HepG2 (cell line): ENCODE data around the gene TMEM185B. TPM values are rescaled to one million over a fixed set of nuclear protein-coding genes. Genes with fewer than 3 reads are reported as not detected.
A peak's percentile ranks its signal among the peaks of the same experiment; 100 is the strongest.

Experiments used
- AFF4 ChIP-seq: sonication (generic); formaldehyde crosslinking; IDR thresholded peaks from 2 replicates; pipeline ENCODE4 v1.4.0; 2020; ENCODE audit warnings: missing genetic modification reagents
- FOXJ3 ChIP-seq: sonication (generic); formaldehyde crosslinking; IDR thresholded peaks from 2 replicates; pipeline ENCODE4 v1.4.0; 2020; ENCODE audit warnings: missing genetic modification reagents, mild to moderate bottlenecking, borderline replicate concordance
- MAF1 ChIP-seq: sonication (generic); formaldehyde crosslinking; IDR thresholded peaks from 2 replicates; pipeline ENCODE4 v1.5.0; 2020; ENCODE audit warnings: missing genetic modification reagents, borderline replicate concordance
- NPAS2 ChIP-seq: sonication (generic); formaldehyde crosslinking; IDR thresholded peaks from 2 replicates; pipeline ENCODE4 v1.8.0; 2022; ENCODE audit warnings: mild to moderate bottlenecking, missing genetic modification reagents, borderline replicate concordance
- PLRG1 ChIP-seq: fragments of 450-650 bp; conservative IDR thresholded peaks from 2 replicates; pipeline ENCODE4 v1.6.1; 2016
- REPIN1 ChIP-seq: sonication (generic); formaldehyde crosslinking; IDR thresholded peaks from 2 replicates; pipeline ENCODE4 v1.8.0; 2022; ENCODE audit warnings: missing genetic modification reagents, low read depth, mild to moderate bottlenecking, borderline replicate concordance
- RFX1 ChIP-seq: fragments of 450-650 bp; IDR thresholded peaks from 2 replicates; pipeline ENCODE4 v1.6.1; 2017
- STAG1 ChIP-seq: sonication (generic); formaldehyde crosslinking; IDR thresholded peaks from 2 replicates; pipeline ENCODE4 v1.4.0; 2020; ENCODE audit warnings: missing genetic modification reagents
- TCF7 ChIP-seq: sonication (generic); IDR thresholded peaks from 2 replicates; pipeline ENCODE4 v1.6.1; 2016; ENCODE audit warnings: antibody characterized with exemption, low read depth
- ZBTB34 ChIP-seq: sonication (generic); formaldehyde crosslinking; IDR thresholded peaks from 2 replicates; pipeline ENCODE4 v1.8.0; 2022; ENCODE audit warnings: mild to moderate bottlenecking, missing genetic modification reagents
- ZC3H13 ChIP-seq: sonication (generic); formaldehyde crosslinking; IDR thresholded peaks from 2 replicates; pipeline ENCODE4 v1.8.1; 2023; ENCODE audit warnings: mild to moderate bottlenecking, missing genetic modification reagents, moderate library complexity
- ZNF136 ChIP-seq: sonication (generic); formaldehyde crosslinking; IDR thresholded peaks from 2 replicates; pipeline ENCODE4 v1.8.1; 2022; ENCODE audit warnings: low read depth, mild to moderate bottlenecking, moderate library complexity, missing genetic modification reagents
- ZNF160 ChIP-seq: sonication (generic); formaldehyde crosslinking; IDR thresholded peaks from 2 replicates; pipeline ENCODE4 v1.8.0; 2022; ENCODE audit warnings: mild to moderate bottlenecking, inconsistent platforms, missing genetic modification reagents
- ZNF441 ChIP-seq: sonication (generic); formaldehyde crosslinking; IDR thresholded peaks from 2 replicates; pipeline ENCODE4 v1.7.0; 2021; ENCODE audit warnings: missing genetic modification reagents, borderline replicate concordance
- ZNF496 ChIP-seq: sonication (generic); formaldehyde crosslinking; IDR thresholded peaks from 2 replicates; pipeline ENCODE4 v1.8.1; 2023; ENCODE audit warnings: mild to moderate bottlenecking, moderate library complexity, missing genetic modification reagents; ENCODE audit not compliant: insufficient replicate concordance
- polyA plus RNA-seq, 8 experiments: library from polyadenylated mRNA; depleted of rRNA in 3 of 8; stranded (reverse) in 7 of 8; unstranded in 1 of 8; fragments of >200 nt; fragmentation: Illumina TruSeq in 4 of 8; extraction: Trizol in 4 of 8; gene quantifications; 2 replicates each; pipeline versions ENCODE4 v1.2.1 to v1.2.3, GENCODE V29; 2011 to 2016; ENCODE audit warnings: low read depth in 4 of 8, missing spikeins in 1 of 8, mixed read lengths in 1 of 8; ENCODE audit not compliant: insufficient read depth in 1 of 8
- total RNA-seq, 5 experiments: library from RNA; depleted of rRNA; stranded (reverse); fragments of >200 nt; fragmentation: Illumina TruSeq; extraction: Trizol; gene quantifications; 2 replicates each; pipeline ENCODE4 v1.2.3, GENCODE V29; 2016; ENCODE audit warnings: low read depth in 1 of 5
- TF ChIP-seq, protein P1 (sequence below): sonication (generic); formaldehyde crosslinking; IDR thresholded peaks from 2 replicates; pipeline ENCODE4 v1.4.0; 2020; ENCODE audit warnings: mild to moderate bottlenecking, missing genetic modification reagents, borderline replicate concordance
- TF ChIP-seq, protein P2 (sequence below): sonication (generic); formaldehyde crosslinking; IDR thresholded peaks from 2 replicates; pipeline ENCODE4 v1.8.1; 2023; ENCODE audit warnings: missing genetic modification reagents, mild to moderate bottlenecking, borderline replicate concordance

TMEM185B gene
- total and polyA plus RNA-seq, 2 of the 13 experiments (the other 11 are each of a cell fraction or from before 2014, with no cell fraction given): 5.6 to 7.0 TPM

DNA sequence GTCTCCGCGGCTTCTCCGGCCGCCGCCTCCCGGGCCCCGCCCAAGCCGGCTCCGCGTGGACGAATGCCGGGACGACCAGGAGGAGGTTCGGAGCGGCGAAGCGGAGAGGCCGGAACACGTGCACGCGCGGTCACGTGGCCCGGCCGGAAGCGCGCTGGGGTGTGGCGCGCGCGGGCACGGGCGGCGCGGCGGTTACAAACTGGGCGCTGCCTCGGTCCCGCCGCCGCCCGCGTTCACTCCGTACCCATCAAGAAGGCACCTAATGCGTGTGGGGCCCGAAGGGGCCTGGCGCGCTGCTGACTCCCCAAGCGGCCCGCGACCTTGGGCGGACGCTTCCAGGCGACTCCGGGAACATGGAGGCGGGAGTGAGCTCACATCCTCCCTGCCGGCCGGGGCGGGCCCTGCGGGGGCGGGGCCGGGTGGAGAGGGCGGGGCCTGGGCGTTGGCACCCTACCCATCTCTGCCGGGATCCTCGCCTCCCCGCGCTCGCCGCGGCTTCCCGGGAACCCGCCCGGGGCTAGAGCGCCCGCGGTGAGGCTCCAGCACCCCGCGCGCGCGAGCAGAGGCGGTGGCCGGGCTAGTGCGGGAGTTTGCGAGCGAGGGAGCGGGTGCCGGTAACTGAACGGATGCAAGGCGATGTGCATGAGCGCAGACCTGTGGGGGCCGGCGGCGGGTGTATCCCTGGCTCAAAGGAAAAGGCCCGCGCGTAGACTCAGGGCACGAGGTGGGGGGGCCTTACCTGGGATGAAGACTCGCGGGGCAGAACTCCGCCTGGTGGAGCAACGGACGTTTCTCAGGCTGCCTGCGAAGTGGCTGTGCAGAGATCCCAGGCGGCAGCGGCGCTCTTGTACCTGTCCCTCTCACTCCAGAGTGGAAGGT lies at the start of gene TMEM185B (continued):
- TF ChIP-seq, protein P1, sequence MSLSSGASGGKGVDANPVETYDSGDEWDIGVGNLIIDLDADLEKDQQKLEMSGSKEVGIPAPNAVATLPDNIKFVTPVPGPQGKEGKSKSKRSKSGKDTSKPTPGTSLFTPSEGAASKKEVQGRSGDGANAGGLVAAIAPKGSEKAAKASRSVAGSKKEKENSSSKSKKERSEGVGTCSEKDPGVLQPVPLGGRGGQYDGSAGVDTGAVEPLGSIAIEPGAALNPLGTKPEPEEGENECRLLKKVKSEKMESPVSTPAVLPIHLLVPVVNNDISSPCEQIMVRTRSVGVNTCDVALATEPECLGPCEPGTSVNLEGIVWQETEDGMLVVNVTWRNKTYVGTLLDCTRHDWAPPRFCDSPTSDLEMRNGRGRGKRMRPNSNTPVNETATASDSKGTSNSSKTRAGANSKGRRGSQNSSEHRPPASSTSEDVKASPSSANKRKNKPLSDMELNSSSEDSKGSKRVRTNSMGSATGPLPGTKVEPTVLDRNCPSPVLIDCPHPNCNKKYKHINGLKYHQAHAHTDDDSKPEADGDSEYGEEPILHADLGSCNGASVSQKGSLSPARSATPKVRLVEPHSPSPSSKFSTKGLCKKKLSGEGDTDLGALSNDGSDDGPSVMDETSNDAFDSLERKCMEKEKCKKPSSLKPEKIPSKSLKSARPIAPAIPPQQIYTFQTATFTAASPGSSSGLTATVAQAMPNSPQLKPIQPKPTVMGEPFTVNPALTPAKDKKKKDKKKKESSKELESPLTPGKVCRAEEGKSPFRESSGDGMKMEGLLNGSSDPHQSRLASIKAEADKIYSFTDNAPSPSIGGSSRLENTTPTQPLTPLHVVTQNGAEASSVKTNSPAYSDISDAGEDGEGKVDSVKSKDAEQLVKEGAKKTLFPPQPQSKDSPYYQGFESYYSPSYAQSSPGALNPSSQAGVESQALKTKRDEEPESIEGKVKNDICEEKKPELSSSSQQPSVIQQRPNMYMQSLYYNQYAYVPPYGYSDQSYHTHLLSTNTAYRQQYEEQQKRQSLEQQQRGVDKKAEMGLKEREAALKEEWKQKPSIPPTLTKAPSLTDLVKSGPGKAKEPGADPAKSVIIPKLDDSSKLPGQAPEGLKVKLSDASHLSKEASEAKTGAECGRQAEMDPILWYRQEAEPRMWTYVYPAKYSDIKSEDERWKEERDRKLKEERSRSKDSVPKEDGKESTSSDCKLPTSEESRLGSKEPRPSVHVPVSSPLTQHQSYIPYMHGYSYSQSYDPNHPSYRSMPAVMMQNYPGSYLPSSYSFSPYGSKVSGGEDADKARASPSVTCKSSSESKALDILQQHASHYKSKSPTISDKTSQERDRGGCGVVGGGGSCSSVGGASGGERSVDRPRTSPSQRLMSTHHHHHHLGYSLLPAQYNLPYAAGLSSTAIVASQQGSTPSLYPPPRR (CRISPR knock-in tag): no peak
- no peak for TF ChIP-seq ZC3H13 (CRISPR knock-in tag)
- no peak for TF ChIP-seq PLRG1
- TF ChIP-seq FOXJ3: no peak
- peak; percentile 44 for TF ChIP-seq STAG1
- no peak for TF ChIP-seq ZNF136 (CRISPR knock-in tag)
- TF ChIP-seq AFF4 (CRISPR knock-in tag): no peak
- no peak for TF ChIP-seq ZNF441 (CRISPR knock-in tag)
- TF ChIP-seq RFX1: no peak
- TF ChIP-seq, protein P2, sequence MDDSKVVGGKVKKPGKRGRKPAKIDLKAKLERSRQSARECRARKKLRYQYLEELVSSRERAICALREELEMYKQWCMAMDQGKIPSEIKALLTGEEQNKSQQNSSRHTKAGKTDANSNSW (CRISPR knock-in tag): peak; percentile 81; the same call in 1 of the 2 replicates
- no peak for TF ChIP-seq ZBTB34 (CRISPR knock-in tag)
- TF ChIP-seq NPAS2 (CRISPR knock-in tag): no peak
- peak; percentile 44; the same call in 1 of the 2 replicates for TF ChIP-seq ZNF160 (CRISPR knock-in tag)
- no peak; the same call in 1 of the 2 replicates for TF ChIP-seq REPIN1 (CRISPR knock-in tag)
- 0 out of 2 replicates have a peak, but pooled peaks have one; percentile 36 for TF ChIP-seq MAF1 (CRISPR knock-in tag)
- no peak for TF ChIP-seq ZNF496 (CRISPR knock-in tag)
- no peak for TF ChIP-seq TCF7
